ENCODE measurements around the gene TMEM247. TPM values are rescaled to one million over a fixed set of nuclear protein-coding genes. Genes with fewer than 3 reads are reported as not detected.

The TMEM247 gene
- total and polyA plus RNA-seq, 4 donors: not detected

DNA sequence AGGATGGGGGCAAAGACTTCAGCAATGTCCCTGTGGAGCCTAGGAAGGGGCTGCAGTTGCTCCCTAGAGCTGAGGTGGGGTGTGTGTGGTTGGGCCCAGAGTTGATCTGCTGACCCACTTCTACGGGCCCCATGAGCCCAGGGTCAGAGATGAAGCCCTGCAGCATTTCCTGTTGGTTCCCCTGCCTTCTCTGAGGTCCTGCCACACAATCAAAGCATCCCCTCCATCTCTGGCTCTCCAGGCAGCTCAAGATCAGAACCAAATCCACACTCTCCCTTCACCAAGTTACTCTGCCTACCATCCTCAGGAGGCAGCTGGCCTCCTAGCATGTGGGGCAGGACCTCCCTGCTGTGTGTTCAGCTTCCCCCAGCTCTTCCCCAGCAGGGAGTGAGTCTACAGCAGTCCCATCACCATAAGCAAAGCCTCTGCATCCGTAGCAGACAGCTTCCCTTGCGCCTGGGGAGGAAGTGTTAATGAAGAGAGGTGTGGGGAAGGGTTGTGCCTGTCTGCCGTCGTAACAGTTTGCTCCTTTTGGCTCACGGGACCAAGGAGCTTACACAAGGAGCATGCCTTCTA lies 26.9 kb downstream of the TMEM247 start:
- TF ChIP-seq FOXA1 (IDR thresholded peaks at IDR 0.05) (no peak), FOXA2 (IDR thresholded peaks at IDR 0.05) (no peak), NR2F2 (IDR thresholded peaks at IDR 0.05) (no peak), JUND (IDR thresholded peaks at IDR 0.05) (no peak), RXRA (IDR thresholded peaks at IDR 0.05) (no peak), EGR1 (IDR thresholded peaks at IDR 0.05; ENCODE audit: low read depth in 2 of 2) (no peak), RAD21 (IDR thresholded peaks at IDR 0.05) (no peak), YY1 (IDR thresholded peaks at IDR 0.05) (no peak), GABPA (IDR thresholded peaks at IDR 0.05 in 1 of 2, conservative IDR thresholded peaks at IDR 0.05 in 1 of 2) (no peak), HNF4G (IDR thresholded peaks at IDR 0.05) (no peak), SP1 (IDR thresholded peaks at IDR 0.05) (no peak), TAF1 (conservative IDR thresholded peaks at IDR 0.05) (no peak)
- TF ChIP-seq, protein P1, sequence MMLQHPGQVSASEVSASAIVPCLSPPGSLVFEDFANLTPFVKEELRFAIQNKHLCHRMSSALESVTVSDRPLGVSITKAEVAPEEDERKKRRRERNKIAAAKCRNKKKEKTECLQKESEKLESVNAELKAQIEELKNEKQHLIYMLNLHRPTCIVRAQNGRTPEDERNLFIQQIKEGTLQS (IDR thresholded peaks at IDR 0.05): no peak
- TF ChIP-seq, protein P2, sequence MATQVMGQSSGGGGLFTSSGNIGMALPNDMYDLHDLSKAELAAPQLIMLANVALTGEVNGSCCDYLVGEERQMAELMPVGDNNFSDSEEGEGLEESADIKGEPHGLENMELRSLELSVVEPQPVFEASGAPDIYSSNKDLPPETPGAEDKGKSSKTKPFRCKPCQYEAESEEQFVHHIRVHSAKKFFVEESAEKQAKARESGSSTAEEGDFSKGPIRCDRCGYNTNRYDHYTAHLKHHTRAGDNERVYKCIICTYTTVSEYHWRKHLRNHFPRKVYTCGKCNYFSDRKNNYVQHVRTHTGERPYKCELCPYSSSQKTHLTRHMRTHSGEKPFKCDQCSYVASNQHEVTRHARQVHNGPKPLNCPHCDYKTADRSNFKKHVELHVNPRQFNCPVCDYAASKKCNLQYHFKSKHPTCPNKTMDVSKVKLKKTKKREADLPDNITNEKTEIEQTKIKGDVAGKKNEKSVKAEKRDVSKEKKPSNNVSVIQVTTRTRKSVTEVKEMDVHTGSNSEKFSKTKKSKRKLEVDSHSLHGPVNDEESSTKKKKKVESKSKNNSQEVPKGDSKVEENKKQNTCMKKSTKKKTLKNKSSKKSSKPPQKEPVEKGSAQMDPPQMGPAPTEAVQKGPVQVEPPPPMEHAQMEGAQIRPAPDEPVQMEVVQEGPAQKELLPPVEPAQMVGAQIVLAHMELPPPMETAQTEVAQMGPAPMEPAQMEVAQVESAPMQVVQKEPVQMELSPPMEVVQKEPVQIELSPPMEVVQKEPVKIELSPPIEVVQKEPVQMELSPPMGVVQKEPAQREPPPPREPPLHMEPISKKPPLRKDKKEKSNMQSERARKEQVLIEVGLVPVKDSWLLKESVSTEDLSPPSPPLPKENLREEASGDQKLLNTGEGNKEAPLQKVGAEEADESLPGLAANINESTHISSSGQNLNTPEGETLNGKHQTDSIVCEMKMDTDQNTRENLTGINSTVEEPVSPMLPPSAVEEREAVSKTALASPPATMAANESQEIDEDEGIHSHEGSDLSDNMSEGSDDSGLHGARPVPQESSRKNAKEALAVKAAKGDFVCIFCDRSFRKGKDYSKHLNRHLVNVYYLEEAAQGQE (IDR thresholded peaks at IDR 0.05): no peak
- TF ChIP-seq, protein P3, sequence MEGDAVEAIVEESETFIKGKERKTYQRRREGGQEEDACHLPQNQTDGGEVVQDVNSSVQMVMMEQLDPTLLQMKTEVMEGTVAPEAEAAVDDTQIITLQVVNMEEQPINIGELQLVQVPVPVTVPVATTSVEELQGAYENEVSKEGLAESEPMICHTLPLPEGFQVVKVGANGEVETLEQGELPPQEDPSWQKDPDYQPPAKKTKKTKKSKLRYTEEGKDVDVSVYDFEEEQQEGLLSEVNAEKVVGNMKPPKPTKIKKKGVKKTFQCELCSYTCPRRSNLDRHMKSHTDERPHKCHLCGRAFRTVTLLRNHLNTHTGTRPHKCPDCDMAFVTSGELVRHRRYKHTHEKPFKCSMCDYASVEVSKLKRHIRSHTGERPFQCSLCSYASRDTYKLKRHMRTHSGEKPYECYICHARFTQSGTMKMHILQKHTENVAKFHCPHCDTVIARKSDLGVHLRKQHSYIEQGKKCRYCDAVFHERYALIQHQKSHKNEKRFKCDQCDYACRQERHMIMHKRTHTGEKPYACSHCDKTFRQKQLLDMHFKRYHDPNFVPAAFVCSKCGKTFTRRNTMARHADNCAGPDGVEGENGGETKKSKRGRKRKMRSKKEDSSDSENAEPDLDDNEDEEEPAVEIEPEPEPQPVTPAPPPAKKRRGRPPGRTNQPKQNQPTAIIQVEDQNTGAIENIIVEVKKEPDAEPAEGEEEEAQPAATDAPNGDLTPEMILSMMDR (IDR thresholded peaks at IDR 0.05; ENCODE audit: low read depth, low read length, missing input control): no peak
- no peaks in the 10 kb centered on the region for H3K27me3 ChIP-seq (ENCODE audit: control insufficient read depth in 4 of 4, insufficient read depth in 4 of 4, low read length in 3 of 4)
- H3K36me3 ChIP-seq (ENCODE audit: control insufficient read depth in 4 of 4, insufficient read depth in 3 of 4, low read depth in 1 of 4, low read length in 3 of 4): no peaks in the 10 kb centered on the region
- no peak overlapping the region for H3K9ac ChIP-seq (ENCODE audit: low read depth in 1 of 2, low read length in 2 of 2)
- no peak for DNase-seq (ENCODE audit: low spot score)
- H3K4me1 ChIP-seq (ENCODE audit: control insufficient read depth in 4 of 4, insufficient read depth in 4 of 4, low read length in 3 of 4): no peaks in the 10 kb centered on the region
- WGBS: 69% methylated on average over 6 of the region's 6 CpGs
- no peak overlapping the region for H3K27ac ChIP-seq (ENCODE audit: low read depth in 1 of 2, low read length in 2 of 2)
- H3K4me3 ChIP-seq (ENCODE audit: low read depth in 1 of 3, low read length in 3 of 3): no peak overlapping the region
- H3K9me3 ChIP-seq (ENCODE audit: control insufficient read depth in 4 of 4, low read length in 3 of 4): no peaks in the 10 kb centered on the region

DNA sequence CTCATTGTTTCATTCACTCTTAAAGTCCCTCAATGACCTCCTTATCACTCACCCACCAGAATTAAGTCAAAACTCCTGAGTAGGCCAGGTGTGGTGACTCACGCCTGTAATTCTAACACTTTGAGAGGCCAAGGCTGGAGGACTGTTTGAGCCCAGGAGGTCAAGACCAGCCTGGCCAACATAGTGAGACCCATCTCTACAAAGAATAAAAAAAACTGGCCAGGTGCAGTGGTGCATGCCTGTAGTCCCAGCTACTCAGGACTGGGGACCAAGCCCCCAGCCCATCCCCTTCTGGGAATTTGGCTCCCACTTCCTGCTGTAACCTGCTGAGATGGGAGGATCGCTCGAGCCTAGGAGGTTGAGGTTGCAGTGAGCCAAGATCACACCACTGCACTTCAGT lies 28.9 kb downstream of the TMEM247 start:
- H3K27ac ChIP-seq (ENCODE audit: low read depth in 1 of 2, low read length in 2 of 2): no peak overlapping the region
- WGBS: 95% methylated on average over 3 of the region's 3 CpGs
- no peaks in the 10 kb centered on the region for H3K27me3 ChIP-seq (ENCODE audit: control insufficient read depth in 4 of 4, insufficient read depth in 4 of 4, low read length in 3 of 4)
- no peak for TF ChIP-seq NR2F2 (IDR thresholded peaks at IDR 0.05)
- TF ChIP-seq FOXA1 (IDR thresholded peaks at IDR 0.05): no peak
- no peak for TF ChIP-seq RXRA (IDR thresholded peaks at IDR 0.05)
- no peaks in the 10 kb centered on the region for H3K36me3 ChIP-seq (ENCODE audit: control insufficient read depth in 4 of 4, insufficient read depth in 3 of 4, low read depth in 1 of 4, low read length in 3 of 4)
- no peak for DNase-seq (ENCODE audit: low spot score)
- H3K4me1 ChIP-seq (ENCODE audit: control insufficient read depth in 4 of 4, insufficient read depth in 4 of 4, low read length in 3 of 4): no peaks in the 10 kb centered on the region
- no peaks in the 10 kb centered on the region for H3K9me3 ChIP-seq (ENCODE audit: control insufficient read depth in 4 of 4, low read length in 3 of 4)
- H3K9ac ChIP-seq (ENCODE audit: low read depth in 1 of 2, low read length in 2 of 2): no peak overlapping the region
- no peak overlapping the region for H3K4me3 ChIP-seq (ENCODE audit: low read depth in 1 of 3, low read length in 3 of 3)
